ENCODE measurements around the gene SCGB1D4.

The SCGB1D4 gene

DNA sequence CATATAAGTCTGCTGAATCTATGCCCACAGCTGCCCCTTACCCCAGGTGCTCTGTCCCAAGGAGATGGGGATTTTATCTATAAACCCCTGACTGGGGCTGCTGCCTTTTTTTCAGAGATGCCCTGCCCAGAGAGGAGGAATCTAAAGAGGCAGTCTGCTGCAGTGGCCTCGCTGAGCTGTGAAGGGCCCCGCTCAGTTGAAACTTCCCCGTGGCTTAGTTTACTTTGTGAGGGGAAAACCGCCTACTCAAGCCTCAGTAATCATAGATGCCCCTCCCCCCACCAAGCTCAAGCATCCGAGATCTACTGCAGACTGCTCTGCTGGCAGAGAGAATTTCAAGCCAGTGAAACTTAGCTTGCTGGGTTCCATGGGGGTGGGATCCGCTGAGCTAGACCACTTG lies 7.4 kb upstream of the SCGB1D4 start:
- no peak overlapping the region for H3K27ac ChIP-seq (ENCODE audit: low read length)
- no peak for TF ChIP-seq EZH2phosphoT487 (IDR thresholded peaks at IDR 0.05; ENCODE audit: low read depth)
- TF ChIP-seq, protein P1, sequence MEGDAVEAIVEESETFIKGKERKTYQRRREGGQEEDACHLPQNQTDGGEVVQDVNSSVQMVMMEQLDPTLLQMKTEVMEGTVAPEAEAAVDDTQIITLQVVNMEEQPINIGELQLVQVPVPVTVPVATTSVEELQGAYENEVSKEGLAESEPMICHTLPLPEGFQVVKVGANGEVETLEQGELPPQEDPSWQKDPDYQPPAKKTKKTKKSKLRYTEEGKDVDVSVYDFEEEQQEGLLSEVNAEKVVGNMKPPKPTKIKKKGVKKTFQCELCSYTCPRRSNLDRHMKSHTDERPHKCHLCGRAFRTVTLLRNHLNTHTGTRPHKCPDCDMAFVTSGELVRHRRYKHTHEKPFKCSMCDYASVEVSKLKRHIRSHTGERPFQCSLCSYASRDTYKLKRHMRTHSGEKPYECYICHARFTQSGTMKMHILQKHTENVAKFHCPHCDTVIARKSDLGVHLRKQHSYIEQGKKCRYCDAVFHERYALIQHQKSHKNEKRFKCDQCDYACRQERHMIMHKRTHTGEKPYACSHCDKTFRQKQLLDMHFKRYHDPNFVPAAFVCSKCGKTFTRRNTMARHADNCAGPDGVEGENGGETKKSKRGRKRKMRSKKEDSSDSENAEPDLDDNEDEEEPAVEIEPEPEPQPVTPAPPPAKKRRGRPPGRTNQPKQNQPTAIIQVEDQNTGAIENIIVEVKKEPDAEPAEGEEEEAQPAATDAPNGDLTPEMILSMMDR (IDR thresholded peaks at IDR 0.05; ENCODE audit: low read depth, low read length), result no peak
- no peak overlapping the region for H3K9ac ChIP-seq (ENCODE audit: low read length)
- no peak overlapping the region for H2AFZ ChIP-seq (ENCODE audit: low read depth, low read length)
- H3K9me3 ChIP-seq (ENCODE audit: insufficient read depth, low read length), result no peaks in the 10 kb centered on the region
- no peaks in the 10 kb centered on the region for H4K20me1 ChIP-seq (ENCODE audit: insufficient read depth, low read length)
- H3K36me3 ChIP-seq (replicated peaks; ENCODE audit: low read depth, low read length), result no peaks in the 10 kb centered on the region
- H3K4me1 ChIP-seq (ENCODE audit: low read length), result peaks cover 9% of the 10 kb centered on the region; the same call in 1 of the 2 replicates
- peaks cover 44% of the 10 kb centered on the region for H3K27me3 ChIP-seq (ENCODE audit: low read depth, low read length)
- no peak overlapping the region for H3K4me2 ChIP-seq (ENCODE audit: low read length)
- H3K4me3 ChIP-seq (ENCODE audit: low read length), result no peak overlapping the region
- H3K79me2 ChIP-seq (ENCODE audit: low read length), result no peaks in the 10 kb centered on the region

GRCh38 chr11:62295504-62295903 lies 3.4 kb downstream of the SCGB1D4 start:
- H3K4me1 ChIP-seq (ENCODE audit: low read length), result no peaks in the 10 kb centered on the region
- H3K27me3 ChIP-seq (ENCODE audit: low read depth, low read length), result peaks cover 41% of the 10 kb centered on the region
- no peak overlapping the region for H3K27ac ChIP-seq (ENCODE audit: low read length)
- H4K20me1 ChIP-seq (ENCODE audit: insufficient read depth, low read length), result no peaks in the 10 kb centered on the region
- no peak overlapping the region for H3K9ac ChIP-seq (ENCODE audit: low read length)
- H3K9me3 ChIP-seq (ENCODE audit: insufficient read depth, low read length), result no peaks in the 10 kb centered on the region
- H3K36me3 ChIP-seq (replicated peaks; ENCODE audit: low read depth, low read length), result no peaks in the 10 kb centered on the region
- H2AFZ ChIP-seq (ENCODE audit: low read depth, low read length), result no peak overlapping the region
- no peak overlapping the region for H3K4me3 ChIP-seq (ENCODE audit: low read length)
- no peak overlapping the region for H3K4me2 ChIP-seq (ENCODE audit: low read length)
- H3K79me2 ChIP-seq (ENCODE audit: low read length), result no peaks in the 10 kb centered on the region
- TF ChIP-seq, protein P1 (IDR thresholded peaks at IDR 0.05; ENCODE audit: low read depth, low read length), result no peak
- TF ChIP-seq EZH2phosphoT487 (IDR thresholded peaks at IDR 0.05; ENCODE audit: low read depth), result no peak

GRCh38 chr11:62280452-62280851 lies 18.4 kb downstream of the SCGB1D4 start:
- Histone ChIP-seq H2AFZ (ENCODE audit: low read depth, low read length) (no peak overlapping the region), H3K27me3 (ENCODE audit: low read depth, low read length) (no peaks in the 10 kb centered on the region), H3K27ac (ENCODE audit: low read length) (no peak overlapping the region), H3K9ac (ENCODE audit: low read length) (no peak overlapping the region), H3K4me3 (ENCODE audit: low read length) (no peak overlapping the region), H3K36me3 (replicated peaks; ENCODE audit: low read depth, low read length) (no peaks in the 10 kb centered on the region), H3K79me2 (ENCODE audit: low read length) (no peaks in the 10 kb centered on the region), H4K20me1 (ENCODE audit: insufficient read depth, low read length) (no peaks in the 10 kb centered on the region), H3K4me1 (ENCODE audit: low read length) (no peaks in the 10 kb centered on the region), H3K9me3 (ENCODE audit: insufficient read depth, low read length) (no peaks in the 10 kb centered on the region), H3K4me2 (ENCODE audit: low read length) (no peak overlapping the region)
- TF ChIP-seq EZH2phosphoT487 (IDR thresholded peaks at IDR 0.05; ENCODE audit: low read depth), result no peak
- TF ChIP-seq, protein P1 (IDR thresholded peaks at IDR 0.05; ENCODE audit: low read depth, low read length), result no peak

GRCh38 chr11:62273789-62274275 lies 25.0 kb downstream of the SCGB1D4 start:
- Histone ChIP-seq H2AFZ (ENCODE audit: low read depth, low read length) (no peak overlapping the region), H3K4me3 (ENCODE audit: low read length) (no peak overlapping the region)
- TF ChIP-seq, protein P1 (IDR thresholded peaks at IDR 0.05; ENCODE audit: low read depth, low read length), result no peak
- no peak for TF ChIP-seq EZH2phosphoT487 (IDR thresholded peaks at IDR 0.05; ENCODE audit: low read depth)

More at GRCh38 chr11:62273789-62274275, 25.0 kb downstream of the SCGB1D4 start:
- Histone ChIP-seq H3K4me2 (ENCODE audit: low read length) (no peak overlapping the region), H3K27ac (ENCODE audit: low read length) (no peak overlapping the region), H3K36me3 (replicated peaks; ENCODE audit: low read depth, low read length) (no peaks in the 10 kb centered on the region), H3K79me2 (ENCODE audit: low read length) (no peaks in the 10 kb centered on the region), H3K27me3 (ENCODE audit: low read depth, low read length) (peaks cover 13% of the 10 kb centered on the region), H3K9me3 (ENCODE audit: insufficient read depth, low read length) (no peaks in the 10 kb centered on the region), H4K20me1 (ENCODE audit: insufficient read depth, low read length) (no peaks in the 10 kb centered on the region), H3K4me1 (ENCODE audit: low read length) (no peaks in the 10 kb centered on the region), H3K9ac (ENCODE audit: low read length) (no peak overlapping the region)
